OCI-LY3 (cell line): ENCODE results near the gene MRRF.

Experiments
- H2AFZ ChIP-seq: fragments of 200-600, 300-600 bp; shearing (Covaris generic); 2 replicates; pipeline ENCODE4 v1.6.0; 2014; ENCODE audit warnings: antibody characterized with exemption, low read depth, low read length
- H3K27ac ChIP-seq: fragments of 200-600, 300-600 bp; sonication (generic); 2 replicates; pipeline ENCODE4 v1.5.1; 2014; ENCODE audit warnings: mild to moderate bottlenecking, low read length, moderate library complexity, mixed read lengths
- H3K27me3 ChIP-seq: fragments of 200-600, 300-600 bp; sonication (generic); 2 replicates; pipeline ENCODE4 v1.6.1; 2014; ENCODE audit warnings: low read depth, low read length, mixed read lengths
- H3K36me3 ChIP-seq: fragments of 200-600, 300-600 bp; sonication (generic); replicated peaks from 2 replicates; pipeline ENCODE3; 2014; ENCODE audit warnings: low read depth, low read length, mixed read lengths
- H3K4me1 ChIP-seq: fragments of 300-600, 200-600 bp; sonication (generic); 2 replicates; pipeline ENCODE4 v1.6.1; 2014; ENCODE audit warnings: low read length, mixed read lengths
- H3K4me2 ChIP-seq: fragments of 200-600, 300-600 bp; sonication (generic); 2 replicates; pipeline ENCODE4 v1.6.1; 2014; ENCODE audit warnings: low read length, mixed read lengths
- H3K4me3 ChIP-seq: fragments of 300-600, 200-600 bp; sonication (generic); 2 replicates; pipeline ENCODE4 v1.5.1; 2014; ENCODE audit warnings: antibody characterized with exemption, mild to moderate bottlenecking, low read length, moderate library complexity
- H3K79me2 ChIP-seq: fragments of 300-600, 200-600 bp; shearing (Covaris generic); 2 replicates; pipeline ENCODE4 v1.6.1; 2014; ENCODE audit warnings: mild to moderate bottlenecking, low read length, mixed read lengths
- H3K9ac ChIP-seq: fragments of 300-600, 200-600 bp; shearing (Covaris generic); 2 replicates; pipeline ENCODE4 v1.6.0; 2014; ENCODE audit warnings: mild to moderate bottlenecking, low read length, moderate library complexity
- H3K9me3 ChIP-seq: fragments of 200-600, 300-600 bp; shearing (Covaris generic); 2 replicates; pipeline ENCODE4 v1.6.1; 2014; ENCODE audit warnings: low read length, mixed read lengths; ENCODE audit not compliant: insufficient read depth
- H4K20me1 ChIP-seq: fragments of 200-600, 300-600 bp; sonication (generic); 2 replicates; pipeline ENCODE4 v1.6.1; 2016; ENCODE audit warnings: low read length, mixed read lengths; ENCODE audit not compliant: insufficient read depth
- EZH2phosphoT487 ChIP-seq: fragments of 200-600 bp; shearing (Covaris generic); IDR thresholded peaks from 2 replicates; pipeline ENCODE4 v1.6.1; 2018; ENCODE audit warnings: antibody characterized with exemption, mixed run types, low read depth
- TF ChIP-seq, protein P1 (sequence below): fragments of 200-600, 300-600 bp; sonication (generic); IDR thresholded peaks from 2 replicates; pipeline ENCODE4 v1.5.1; 2014; ENCODE audit warnings: antibody characterized with exemption, low read length, low read depth

The MRRF gene

DNA sequence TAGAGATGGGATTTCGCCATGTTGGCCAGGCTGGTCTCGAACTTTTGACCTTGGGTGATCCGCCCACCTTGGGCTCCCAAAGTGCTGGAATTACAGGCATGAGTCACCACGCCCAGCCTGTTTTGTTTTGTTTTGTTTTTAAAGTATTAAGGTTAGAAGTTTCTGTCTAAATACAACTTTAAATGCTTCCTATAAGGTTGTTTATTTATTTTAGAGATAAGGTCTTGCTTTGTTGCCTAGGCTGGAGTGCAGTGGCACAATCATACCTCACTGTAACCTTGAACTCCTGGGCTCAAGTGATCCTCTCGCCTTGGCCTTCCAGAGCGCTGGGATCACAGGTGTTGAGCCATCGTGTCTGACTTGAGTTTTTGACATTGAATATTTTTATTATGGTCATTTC, 11.4 kb downstream of the MRRF start:
- Histone ChIP-seq H3K36me3 (peaks cover 58% of the 10 kb centered on the region), H3K9me3 (peaks cover 3% of the 10 kb centered on the region; the same call in 1 of the 2 replicates), H3K9ac (no peak overlapping the region), H3K4me3 (no peak overlapping the region), H3K4me2 (no peak overlapping the region), H3K79me2 (peaks cover 68% of the 10 kb centered on the region), H2AFZ (no peak overlapping the region), H3K27ac (no peak overlapping the region), H4K20me1 (0 out of 2 replicates have a peak, but pooled peaks cover 3% of the 10 kb centered on the region), H3K27me3 (no peaks in the 10 kb centered on the region), H3K4me1 (no peaks in the 10 kb centered on the region)
- TF ChIP-seq, protein P1, sequence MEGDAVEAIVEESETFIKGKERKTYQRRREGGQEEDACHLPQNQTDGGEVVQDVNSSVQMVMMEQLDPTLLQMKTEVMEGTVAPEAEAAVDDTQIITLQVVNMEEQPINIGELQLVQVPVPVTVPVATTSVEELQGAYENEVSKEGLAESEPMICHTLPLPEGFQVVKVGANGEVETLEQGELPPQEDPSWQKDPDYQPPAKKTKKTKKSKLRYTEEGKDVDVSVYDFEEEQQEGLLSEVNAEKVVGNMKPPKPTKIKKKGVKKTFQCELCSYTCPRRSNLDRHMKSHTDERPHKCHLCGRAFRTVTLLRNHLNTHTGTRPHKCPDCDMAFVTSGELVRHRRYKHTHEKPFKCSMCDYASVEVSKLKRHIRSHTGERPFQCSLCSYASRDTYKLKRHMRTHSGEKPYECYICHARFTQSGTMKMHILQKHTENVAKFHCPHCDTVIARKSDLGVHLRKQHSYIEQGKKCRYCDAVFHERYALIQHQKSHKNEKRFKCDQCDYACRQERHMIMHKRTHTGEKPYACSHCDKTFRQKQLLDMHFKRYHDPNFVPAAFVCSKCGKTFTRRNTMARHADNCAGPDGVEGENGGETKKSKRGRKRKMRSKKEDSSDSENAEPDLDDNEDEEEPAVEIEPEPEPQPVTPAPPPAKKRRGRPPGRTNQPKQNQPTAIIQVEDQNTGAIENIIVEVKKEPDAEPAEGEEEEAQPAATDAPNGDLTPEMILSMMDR, result no peak
- TF ChIP-seq EZH2phosphoT487, result no peak

DNA sequence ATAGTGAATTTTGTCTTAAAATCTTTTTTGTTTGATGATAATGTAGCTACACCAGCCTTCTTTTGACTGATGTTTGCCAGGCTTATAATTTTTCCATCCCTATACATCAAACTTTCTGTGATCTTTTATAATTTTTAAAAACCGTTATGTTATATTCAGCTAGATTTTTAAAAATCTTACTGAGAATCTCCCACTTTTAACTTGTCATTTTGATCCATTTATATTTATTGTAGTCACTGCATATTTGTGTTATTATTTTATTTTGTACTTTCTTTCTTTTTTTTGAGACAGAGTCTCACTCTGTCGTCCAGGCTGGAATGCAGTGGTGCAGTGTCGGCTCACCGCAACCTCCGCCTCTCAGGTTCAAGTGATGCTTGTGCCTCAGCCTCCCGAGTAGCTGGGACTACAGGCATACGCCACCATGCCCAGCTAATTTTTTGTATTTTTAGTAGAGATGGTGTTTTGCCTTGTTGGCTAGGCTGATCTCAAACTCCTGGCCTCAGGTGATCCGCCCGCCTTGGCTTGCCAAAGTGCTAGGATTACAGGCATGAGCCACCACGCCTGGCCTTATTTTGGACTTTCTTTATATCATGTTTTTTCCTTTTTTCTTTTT, 12.7 kb downstream of the MRRF start:
- Histone ChIP-seq H3K79me2 (peaks cover 60% of the 10 kb centered on the region), H3K36me3 (peaks cover 62% of the 10 kb centered on the region)
- TF ChIP-seq, protein P1, result no peak
- no peak for TF ChIP-seq EZH2phosphoT487

DNA sequence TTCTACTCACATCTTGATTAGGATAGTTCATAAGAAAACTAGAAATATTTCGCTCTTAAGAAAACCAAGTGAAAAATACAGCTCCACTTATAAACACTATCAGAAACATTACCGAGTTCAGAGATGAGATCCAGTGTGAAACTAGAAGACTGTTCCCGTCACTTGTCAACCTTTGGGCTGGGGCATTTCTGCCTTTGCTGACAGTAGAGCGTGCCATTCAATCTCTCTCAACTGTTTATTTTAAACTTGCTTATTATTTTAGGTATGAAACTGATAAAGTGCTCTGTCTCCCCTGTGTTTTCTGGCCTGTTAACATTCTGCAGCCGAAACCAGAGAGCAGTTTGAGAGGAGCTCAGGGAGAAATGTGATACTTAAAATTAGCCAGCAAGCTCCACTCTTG, 16.7 kb downstream of the MRRF start:
- Histone ChIP-seq H3K4me1 (peaks cover 7% of the 10 kb centered on the region), H3K36me3 (peaks cover 66% of the 10 kb centered on the region), H4K20me1 (peaks cover 11% of the 10 kb centered on the region), H3K27ac (no peak overlapping the region), H3K4me3 (no peak overlapping the region), H3K79me2 (peaks cover 28% of the 10 kb centered on the region), H2AFZ (no peak overlapping the region), H3K4me2 (no peak overlapping the region), H3K9me3 (peaks cover 3% of the 10 kb centered on the region; the same call in 1 of the 2 replicates), H3K9ac (no peak overlapping the region), H3K27me3 (no peaks in the 10 kb centered on the region)
- TF ChIP-seq, protein P1, result no peak
- TF ChIP-seq EZH2phosphoT487, result no peak

More for the DNA sequence above, 12.7 kb downstream of the MRRF start:
- Histone ChIP-seq H3K27me3 (no peaks in the 10 kb centered on the region), H3K4me2 (no peak overlapping the region), H3K9me3 (peaks cover 3% of the 10 kb centered on the region; the same call in 1 of the 2 replicates), H3K27ac (no peak overlapping the region), H3K4me3 (no peak overlapping the region), H2AFZ (no peak overlapping the region), H4K20me1 (0 out of 2 replicates have a peak, but pooled peaks cover 3% of the 10 kb centered on the region), H3K9ac (no peak overlapping the region), H3K4me1 (no peaks in the 10 kb centered on the region)

DNA sequence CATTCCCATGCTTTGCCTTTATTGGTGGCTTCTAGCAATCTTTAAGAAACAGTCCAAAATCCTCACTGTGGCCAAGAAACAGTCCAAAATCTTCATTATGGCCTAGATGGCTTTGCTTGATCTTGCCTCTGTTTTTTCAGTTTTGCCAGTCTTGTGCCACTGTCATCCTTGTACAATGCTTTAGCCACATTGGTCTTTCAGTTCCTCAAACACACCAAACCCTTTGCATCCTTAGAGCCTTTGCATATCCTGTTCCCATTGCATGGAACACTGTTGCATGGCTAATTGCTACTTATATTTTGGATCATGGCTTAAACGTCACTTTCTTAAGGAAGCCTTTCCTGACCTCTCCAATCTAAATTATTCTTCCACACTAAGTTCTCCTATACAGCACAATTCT, 22.1 kb downstream of the MRRF start:
- Histone ChIP-seq H3K4me2 (peak overlapping the region; percentile 50), H3K27ac (peak overlapping the region; percentile 29), H3K79me2 (no peaks in the 10 kb centered on the region)

More for the DNA sequence above, 22.1 kb downstream of the MRRF start:
- Histone ChIP-seq H3K4me1 (peaks cover 25% of the 10 kb centered on the region), H3K27me3 (no peaks in the 10 kb centered on the region), H4K20me1 (peaks cover 26% of the 10 kb centered on the region), H3K36me3 (peaks cover 70% of the 10 kb centered on the region), H3K9me3 (no peaks in the 10 kb centered on the region), H2AFZ (no peak overlapping the region), H3K4me3 (peak overlapping the region; percentile 19; the same call in 1 of the 2 replicates), H3K9ac (no peak overlapping the region)
- no peak for TF ChIP-seq EZH2phosphoT487
